OCI-LY7 (cell line): ENCODE measurements around the gene CDHR1. TPM values are rescaled to one million over a fixed set of nuclear protein-coding genes. Genes with fewer than 3 reads are reported as not detected.

Source experiments
- BruUV-seq: library from RNA; stranded (reverse); fragments of 400-500 nt; replicated peaks from 2 replicates; lab custom pipeline; 2021; lab: Mats Ljungman, UMichigan
- CTCF ChIA-PET: fragments of 300-600 bp; sonication (Branson Sonifier 250); formaldehyde crosslinking; loops from one replicate; lab custom pipeline; 2022; ENCODE audit warnings: antibody characterized with exemption; ENCODE audit not compliant: unreplicated experiment; lab: Charles Lee
- POLR2A ChIA-PET: fragments of 300-600 bp; sonication (Branson Sonifier 250); formaldehyde crosslinking; loops from one replicate; lab custom pipeline; 2022; ENCODE audit warnings: antibody characterized with exemption; lab: Charles Lee
- DNase-seq: peaks from one replicate; pipeline ENCODE4 v3.0.0-alpha.2; 2015; ENCODE audit warnings: low spot score
- H2AFZ ChIP-seq: fragments of 200-600 bp; sonication (generic), shearing (Covaris generic); 2 replicates; pipeline ENCODE4 v1.6.1; 2014; ENCODE audit warnings: mild to moderate bottlenecking, antibody characterized with exemption, low read length, moderate library complexity
- H3K27ac ChIP-seq: fragments of 200-600 bp; sonication (generic); 2 replicates; pipeline ENCODE4 v1.5.1; 2014; ENCODE audit warnings: mixed run types, low read depth, mild to moderate bottlenecking, moderate library complexity, low read length, inconsistent platforms; ENCODE audit not compliant: poor library complexity, severe bottlenecking
- H3K36me3 ChIP-seq: fragments of 200-600 bp; sonication (generic); 2 replicates; pipeline ENCODE4 v1.6.1; 2014; ENCODE audit warnings: mild to moderate bottlenecking, antibody characterized with exemption, low read length, moderate library complexity, mixed read lengths; ENCODE audit not compliant: insufficient read depth
- H3K4me1 ChIP-seq: fragments of 200-600 bp; sonication (generic); 2 replicates; pipeline ENCODE4 v1.5.1; 2014; ENCODE audit warnings: mild to moderate bottlenecking, low read length; ENCODE audit not compliant: insufficient read depth, poor library complexity, severe bottlenecking
- H3K4me2 ChIP-seq: fragments of 200-600 bp; sonication (generic); 2 replicates; pipeline ENCODE4 v1.6.1; 2014; ENCODE audit warnings: mild to moderate bottlenecking, low read length
- H3K4me3 ChIP-seq: fragments of 200-600 bp; sonication (generic); 2 replicates; pipeline ENCODE4 v1.5.1; 2014; ENCODE audit warnings: mild to moderate bottlenecking, low read depth, low read length; ENCODE audit not compliant: poor library complexity, severe bottlenecking
- H3K79me2 ChIP-seq: fragments of 200-600 bp; sonication (generic); 2 replicates; pipeline ENCODE4 v1.6.1; 2016; ENCODE audit warnings: low read depth, mild to moderate bottlenecking, low read length, moderate library complexity, mixed read lengths; ENCODE audit not compliant: insufficient read depth
- H3K9me2 ChIP-seq: fragments of 200-600 bp; sonication (generic); 2 replicates; pipeline ENCODE4 v1.6.1; 2016; ENCODE audit warnings: mild to moderate bottlenecking, low read length, mixed read lengths; ENCODE audit not compliant: insufficient read depth
- H3K9me3 ChIP-seq: fragments of 200-600 bp; sonication (generic); 2 replicates; pipeline ENCODE4 v1.6.1; 2014; ENCODE audit warnings: mild to moderate bottlenecking, mixed run types, low read length, mixed read lengths
- H4K20me1 ChIP-seq: fragments of 200-600 bp; sonication (generic); 2 replicates; pipeline ENCODE4 v1.6.1; 2014; ENCODE audit warnings: mild to moderate bottlenecking, antibody characterized with exemption, low read length, moderate library complexity, mixed read lengths; ENCODE audit not compliant: insufficient read depth
- EZH2phosphoT487 ChIP-seq: fragments of 200-600 bp; sonication (generic); IDR thresholded peaks from 2 replicates; pipeline ENCODE4 v1.6.1; 2018; ENCODE audit warnings: low read depth, borderline replicate concordance, mild to moderate bottlenecking, mixed run types, antibody characterized with exemption, low read length, moderate library complexity, mixed read lengths
- intact Hi-C: fragments of 100-400 bp; cut with micrococcal nuclease; formaldehyde crosslinking; loops from one replicate; pipeline ENCODE4 v1.10.0; 2022; ENCODE audit not compliant: unreplicated experiment
- total RNA-seq, 2 experiments: library from RNA; depleted of rRNA in 1 of 2; stranded (reverse); fragments of >200 nt in 1 of 2; shearing (Covaris generic) in 1 of 2; gene quantifications; 2 replicates each; pipeline ENCODE4 v1.2.3, GENCODE V29; 2014 to 2022
- TF ChIP-seq, protein P1 (sequence below): fragments of 200-600 bp; sonication (generic); conservative IDR thresholded peaks from 2 replicates; pipeline ENCODE4 v1.5.1; 2014; ENCODE audit warnings: mild to moderate bottlenecking, antibody characterized with exemption, low read length, moderate library complexity, mixed read lengths

CDHR1 gene
- total RNA-seq, 2 experiments from 2014 or later: not detected

DNA sequence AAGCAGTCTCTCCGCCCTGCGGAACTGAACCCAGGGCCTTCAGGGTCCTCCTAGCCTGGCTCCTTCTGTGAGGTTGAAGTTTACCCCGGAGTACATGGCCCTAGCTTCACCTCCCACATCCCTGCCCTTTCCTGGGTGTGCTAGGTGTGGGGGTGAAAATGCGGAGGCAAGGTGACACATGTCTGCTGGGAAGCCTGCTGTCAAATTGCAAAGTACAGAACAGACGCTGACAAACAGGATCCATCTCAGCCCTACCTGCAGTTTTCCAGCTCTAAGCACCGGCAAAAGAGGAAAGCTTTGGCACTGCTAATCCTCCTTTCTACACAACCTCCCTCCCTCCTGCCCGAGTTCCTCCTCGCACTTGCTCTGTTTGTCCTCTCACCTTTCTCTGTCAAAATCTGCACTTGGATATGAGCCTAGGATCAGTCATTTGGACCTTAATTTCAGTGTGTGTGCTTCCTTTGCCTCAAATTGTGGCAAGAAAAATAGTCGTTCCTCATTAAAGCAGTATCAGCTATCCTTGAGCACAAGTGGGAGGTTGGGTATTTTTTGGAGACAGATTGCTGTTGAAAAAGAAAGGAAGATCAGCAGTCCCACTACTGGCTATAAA is 35.2 kb upstream of the CDHR1 start:
- no peak for DNase-seq
- Histone ChIP-seq H3K79me2 (no peaks in the 10 kb centered on the region), H4K20me1 (no peaks in the 10 kb centered on the region), H3K27ac (no peak overlapping the region), H3K4me3 (no peak overlapping the region), H3K4me1 (peaks cover 5% of the 10 kb centered on the region), H3K36me3 (peaks cover 16% of the 10 kb centered on the region), H3K9me2 (no peaks in the 10 kb centered on the region), H3K9me3 (no peaks in the 10 kb centered on the region), H2AFZ (no peak overlapping the region), H3K4me2 (no peak overlapping the region)
- intact Hi-C loops: no loop called here
- BruUV-seq: no TSS peak
- CTCF ChIA-PET: no interaction called here
- TF ChIP-seq, protein P1, sequence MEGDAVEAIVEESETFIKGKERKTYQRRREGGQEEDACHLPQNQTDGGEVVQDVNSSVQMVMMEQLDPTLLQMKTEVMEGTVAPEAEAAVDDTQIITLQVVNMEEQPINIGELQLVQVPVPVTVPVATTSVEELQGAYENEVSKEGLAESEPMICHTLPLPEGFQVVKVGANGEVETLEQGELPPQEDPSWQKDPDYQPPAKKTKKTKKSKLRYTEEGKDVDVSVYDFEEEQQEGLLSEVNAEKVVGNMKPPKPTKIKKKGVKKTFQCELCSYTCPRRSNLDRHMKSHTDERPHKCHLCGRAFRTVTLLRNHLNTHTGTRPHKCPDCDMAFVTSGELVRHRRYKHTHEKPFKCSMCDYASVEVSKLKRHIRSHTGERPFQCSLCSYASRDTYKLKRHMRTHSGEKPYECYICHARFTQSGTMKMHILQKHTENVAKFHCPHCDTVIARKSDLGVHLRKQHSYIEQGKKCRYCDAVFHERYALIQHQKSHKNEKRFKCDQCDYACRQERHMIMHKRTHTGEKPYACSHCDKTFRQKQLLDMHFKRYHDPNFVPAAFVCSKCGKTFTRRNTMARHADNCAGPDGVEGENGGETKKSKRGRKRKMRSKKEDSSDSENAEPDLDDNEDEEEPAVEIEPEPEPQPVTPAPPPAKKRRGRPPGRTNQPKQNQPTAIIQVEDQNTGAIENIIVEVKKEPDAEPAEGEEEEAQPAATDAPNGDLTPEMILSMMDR: no peak
- no peak for TF ChIP-seq EZH2phosphoT487
- POLR2A ChIA-PET: interaction anchor here (1.1 kb wide), 1 partner anchor 16 kb away, joined by 3 read pairs; no protein-coding TSS in a partner anchor

GRCh38 chr10:84160663-84161362 is 33.5 kb upstream of the CDHR1 start:
- Histone ChIP-seq H3K9me3 (no peaks in the 10 kb centered on the region), H3K36me3 (0 out of 2 replicates have a peak, but pooled peaks cover 2% of the 10 kb centered on the region), H3K27ac (no peak overlapping the region), H3K4me3 (no peak overlapping the region), H2AFZ (no peak overlapping the region), H3K79me2 (no peaks in the 10 kb centered on the region), H3K9me2 (no peaks in the 10 kb centered on the region), H3K4me1 (peaks cover 20% of the 10 kb centered on the region), H4K20me1 (no peaks in the 10 kb centered on the region), H3K4me2 (no peak overlapping the region)
- CTCF ChIA-PET: no interaction called here
- no peak for DNase-seq
- intact Hi-C loops: loop anchor here (2.0 kb wide), 1 partner anchor 44 kb away; no protein-coding TSS in a partner anchor
- no TSS peak for BruUV-seq
- TF ChIP-seq EZH2phosphoT487: no peak
- TF ChIP-seq, protein P1: peak; percentile 39; the same call in 1 of the 2 replicates
- POLR2A ChIA-PET: no interaction called here
